Pancreas (tissue), 10 donors: ENCODE results near the gene EMC9. TPM values are rescaled to one million over a fixed set of nuclear protein-coding genes. Genes with fewer than 3 reads are reported as not detected.
A peak's percentile ranks its signal among the peaks of the same experiment; 100 is the strongest.

Experiments
- ATAC-seq, 4 donors: fragments of 200-7000 bp; cut with Tn5 transposase; one replicate each; pipeline versions ENCODE4 v1.8.0 to v1.9.1; 2020; ENCODE audit warnings: mild to moderate bottlenecking in 4 of 4, moderate library complexity in 4 of 4
- DNase-seq, 6 donors: peaks; one replicate each; pipeline ENCODE4 v3.0.0-alpha.2; 2020
- FAIRE-seq: peaks from 2 replicates; lab custom pipeline; 2012; peaks lifted over from hg19 to GRCh38; lab: Jason Lieb, UNC
- H3K27ac ChIP-seq, 4 donors: fragments of 200-600 bp; sonication (generic); 1 replicate in 3 of 4; 2 replicates in 1 of 4; pipeline versions ENCODE4 v1.5.0 to v1.8.0; 2020
- H3K27me3 ChIP-seq, 4 donors: fragments of 200-600 bp; one replicate each; pipeline ENCODE4 v1.8.0; 2021
- H3K36me3 ChIP-seq, 3 donors: fragments of 200-600 bp; sonication (generic) in 1 of 3; one replicate each; pipeline versions ENCODE4 v1.5.0 to v1.8.0; 2020 to 2021
- H3K4me1 ChIP-seq, 3 donors: fragments of 200-600 bp; one replicate each; pipeline ENCODE4 v1.8.0; 2021
- H3K4me3 ChIP-seq, 4 donors: fragments of 200-600 bp; sonication (generic) in 2 of 4; one replicate each; pipeline versions ENCODE4 v1.5.0 to v1.8.0; 2020 to 2021
- H3K9me3 ChIP-seq, 4 donors: fragments of 200-600 bp; one replicate each; pipeline ENCODE4 v1.8.0; 2021
- CTCF ChIP-seq, 4 donors: fragments of 200-600 bp; sonication (generic) in 3 of 4; IDR thresholded peaks; one replicate each; pipeline versions ENCODE4 v1.5.0 to v1.8.0; 2021; ENCODE audit warnings: antibody characterized with exemption in 4 of 4
- WGBS, 2 donors: extraction: QIAGEN DNeasy Blood & Tissue Kit; methylation state at CpG; one replicate each; pipeline ENCODE4 v1.1.7; 2013; 5-methylcytosine and 5-hydroxymethylcytosine counted together
- intact Hi-C, 3 donors: fragments of 100-400 bp; cut with DNase I; formaldehyde crosslinking; loops; one replicate each; pipeline versions ENCODE4 v1.11.1 to v1.14.2; 2022
- polyA plus RNA-seq, 2 donors: library from polyadenylated mRNA; stranded (reverse); fragments of 200-250 nt; gene quantifications; one replicate each; pipeline ENCODE4 v1.2.3, GENCODE V29; 2013
- total RNA-seq, 6 donors: library from RNA; stranded (reverse); fragmentation: NEBNext Ultra II Directional in 4 of 6; extraction: Animal tissue kit (Norgen Biotek cat#: 25700) in 4 of 6; gene quantifications; one replicate each; pipeline versions ENCODE4 v1.2.1 to v1.2.4, GENCODE V29; 2021 to 2023
- donor health status: healthy with polysubstance abuse.
- donor health status: DM: no; HTN: no; CAD: no; lungs with moderate emphysema.
- donor health status: DM: no; HTN: no; CAD: no.
- donor health status: control.
- donor health status: control.
- donor health status: Bipolar disorder and iron deficiency.
- donor health status: DM: yes; HTN: yes; CAD: no.
- donor health status: DM: no; HTN: no; CAD: no.
- donor health status: DM: no; HTN: no; CAD: no.
- donor health status: DM: yes; HTN: yes; CAD: no.

EMC9 gene
- total and polyA plus RNA-seq, 8 donors: 8.1 to 72.6 (median 14.1) TPM

- H3K27me3 ChIP-seq: no peaks in the 10 kb centered on the region
- DNase-seq: no peak
- 93 to 95% methylated on average over 14 of the region's 14 CpGs for WGBS, 2 donors
- no peak overlapping the region for H3K4me3 ChIP-seq
- peaks cover 0 to 39% (median 24%) of the 10 kb centered on the region in 3 donors for H3K36me3 ChIP-seq
- intact Hi-C loops: no loop called here
- no peak overlapping the region for H3K27ac ChIP-seq
- ATAC-seq: no peak
- H3K4me1 ChIP-seq: no peaks in the 10 kb centered on the region
- no peaks in the 10 kb centered on the region for H3K9me3 ChIP-seq
- TF ChIP-seq CTCF (IDR thresholded peaks at IDR 0.05): no peak
- FAIRE-seq: no peak
Observed at GRCh38 chr14:24177891-24178290, 36.5 kb upstream of the EMC9 start.

GRCh38 chr14:24177041-24177825, 35.8 kb upstream of the EMC9 start:
- no peak overlapping the region for H3K27ac ChIP-seq
- no peak for ATAC-seq
- H3K9me3 ChIP-seq: no peaks in the 10 kb centered on the region
- no peak for DNase-seq
- no peak overlapping the region for H3K4me3 ChIP-seq
- no peaks in the 10 kb centered on the region for H3K27me3 ChIP-seq
- FAIRE-seq: no peak
- intact Hi-C loops: no loop called here
- peaks cover 0 to 32% (median 24%) of the 10 kb centered on the region in 3 donors for H3K36me3 ChIP-seq
- WGBS, 2 donors: 88 to 94% methylated on average over 12 of the region's 12 CpGs
- no peak for TF ChIP-seq CTCF (IDR thresholded peaks at IDR 0.05)
- no peaks in the 10 kb centered on the region for H3K4me1 ChIP-seq

- H3K27me3 ChIP-seq: no peaks in the 10 kb centered on the region
- TF ChIP-seq CTCF (IDR thresholded peaks at IDR 0.05): no peak
- FAIRE-seq: no peak
- no peak overlapping the region for H3K27ac ChIP-seq
- no peak overlapping the region for H3K4me3 ChIP-seq
- no peak for DNase-seq
- H3K4me1 ChIP-seq: no peaks in the 10 kb centered on the region
- intact Hi-C loops: no loop called here
- H3K36me3 ChIP-seq: peaks cover 0 to 30% (median 24%) of the 10 kb centered on the region in 3 donors
- 94 to 96% methylated on average over 5 of the region's 5 CpGs for WGBS, 2 donors
- ATAC-seq: no peak
- H3K9me3 ChIP-seq: no peaks in the 10 kb centered on the region
Observed at GRCh38 chr14:24176599-24176998, 35.2 kb upstream of the EMC9 start.

GRCh38 chr14:24172871-24173281, 31.5 kb upstream of the EMC9 start:
- Histone ChIP-seq H3K4me3 (no peak overlapping the region), H3K27me3 (no peaks in the 10 kb centered on the region), H3K4me1 (no peaks in the 10 kb centered on the region), H3K9me3 (no peaks in the 10 kb centered on the region), H3K36me3 (peaks cover 0 to 12% (median 12%) of the 10 kb centered on the region in 3 donors), H3K27ac (no peak overlapping the region)
- no peak for DNase-seq
- WGBS, 2 donors: 83 to 86% methylated on average over 20 of the region's 20 CpGs
- no peak for TF ChIP-seq CTCF (IDR thresholded peaks at IDR 0.05)
- intact Hi-C loops: no loop called here
- peak in 1 of 4 donors; percentile 3 for ATAC-seq
- no peak for FAIRE-seq

GRCh38 chr14:24172261-24172860, 31.0 kb upstream of the EMC9 start:
- Histone ChIP-seq H3K36me3 (peaks cover 0 to 12% (median 8%) of the 10 kb centered on the region in 3 donors), H3K27me3 (no peaks in the 10 kb centered on the region), H3K4me1 (no peaks in the 10 kb centered on the region), H3K27ac (no peak overlapping the region), H3K9me3 (no peaks in the 10 kb centered on the region), H3K4me3 (peak overlapping the region in 1 of 4 donors; percentile 20)
- ATAC-seq (peak in 2 of 4 donors; percentile 14 to 34), FAIRE-seq (no peak), DNase-seq (no peak)
- intact Hi-C loops: no loop called here
- 77% methylated on average over 30 of the region's 30 CpGs for whole genome bisulfite sequencing, 2 donors
- no peak for TF ChIP-seq CTCF (IDR thresholded peaks at IDR 0.05)
